ENCODE measurements around the gene PDS5B. TPM values are rescaled to one million over a fixed set of nuclear protein-coding genes. Genes with fewer than 3 reads are reported as not detected.

PDS5B gene
- total RNA-seq, 1 donor from 2014 or later: 82.4 TPM

GRCh38 chr13:32627793-32628192 lies 41.5 kb downstream of the PDS5B start:
- Mint-ChIP-seq H3K4me1 (peaks cover 22% of the 10 kb centered on the region), H3K9me3 (peaks cover 7% of the 10 kb centered on the region), H3K27ac (ENCODE audit: unreplicated experiment) (no peak overlapping the region), H3K27me3 (ENCODE audit: low read depth) (no peaks in the 10 kb centered on the region), H3K36me3 (ENCODE audit: low read depth) (peaks cover 33% of the 10 kb centered on the region), H3K4me3 (no peak overlapping the region)
- DNase-seq (ENCODE audit: low read depth, low spot score): no peak
- TF ChIP-seq CTCF (conservative IDR thresholded peaks at IDR 0.05): no peak

- DNase-seq (ENCODE audit: low read depth, low spot score): no peak
- no peak for TF ChIP-seq CTCF (conservative IDR thresholded peaks at IDR 0.05)
- Mint-ChIP-seq H3K9me3 (peaks cover 2% of the 10 kb centered on the region), H3K36me3 (ENCODE audit: low read depth) (peaks cover 24% of the 10 kb centered on the region), H3K27ac (ENCODE audit: unreplicated experiment) (no peak overlapping the region), H3K4me3 (no peak overlapping the region), H3K27me3 (ENCODE audit: low read depth) (no peaks in the 10 kb centered on the region), H3K4me1 (peaks cover 27% of the 10 kb centered on the region)
Measured at GRCh38 chr13:32629313-32629712, 43.1 kb downstream of the PDS5B start.

- Mint-ChIP-seq H3K36me3 (ENCODE audit: low read depth) (peaks cover 20% of the 10 kb centered on the region), H3K4me1 (peaks cover 23% of the 10 kb centered on the region), H3K4me3 (no peak overlapping the region), H3K9me3 (no peaks in the 10 kb centered on the region), H3K27ac (ENCODE audit: unreplicated experiment) (no peak overlapping the region), H3K27me3 (ENCODE audit: low read depth) (no peaks in the 10 kb centered on the region)
- no peak for TF ChIP-seq CTCF (conservative IDR thresholded peaks at IDR 0.05)
- no peak for DNase-seq (ENCODE audit: low read depth, low spot score)
Measured at GRCh38 chr13:32629866-32630265, 43.6 kb downstream of the PDS5B start.

GRCh38 chr13:32632343-32632909 lies 46.2 kb downstream of the PDS5B start:
- Mint-ChIP-seq H3K9me3 (no peaks in the 10 kb centered on the region), H3K36me3 (ENCODE audit: low read depth) (peaks cover 17% of the 10 kb centered on the region), H3K27me3 (ENCODE audit: low read depth) (no peaks in the 10 kb centered on the region), H3K4me3 (no peak overlapping the region), H3K27ac (ENCODE audit: unreplicated experiment) (no peak overlapping the region), H3K4me1 (peaks cover 16% of the 10 kb centered on the region)
- DNase-seq (ENCODE audit: low read depth, low spot score): no peak
- TF ChIP-seq CTCF (conservative IDR thresholded peaks at IDR 0.05): no peak

- no peaks in the 10 kb centered on the region for H3K27me3 Mint-ChIP-seq (ENCODE audit: low read depth)
- no peak for TF ChIP-seq CTCF (conservative IDR thresholded peaks at IDR 0.05)
- no peak for DNase-seq (ENCODE audit: low read depth, low spot score)
- H3K36me3 Mint-ChIP-seq (ENCODE audit: low read depth): peaks cover 1% of the 10 kb centered on the region
- no peaks in the 10 kb centered on the region for H3K9me3 Mint-ChIP-seq
- peaks cover 16% of the 10 kb centered on the region for H3K4me1 Mint-ChIP-seq
- no peak overlapping the region for H3K4me3 Mint-ChIP-seq
- H3K27ac Mint-ChIP-seq (ENCODE audit: unreplicated experiment): no peak overlapping the region
Measured at GRCh38 chr13:32636711-32637110, 50.5 kb downstream of the PDS5B start.
